ENCODE measurements around the gene TLR4.

Gene TLR4

GRCh38 chr9:117682955-117683710 is 21.1 kb upstream of the TLR4 start:
- TF ChIP-seq CTCF (IDR thresholded peaks at IDR 0.05; ENCODE audit: low read depth, low read length, missing control alignments), result no peak
- Histone ChIP-seq H3K27me3 (replicated peaks) (no peaks in the 10 kb centered on the region), H3K36me3 (replicated peaks) (no peaks in the 10 kb centered on the region), H3K4me3 (ENCODE audit: low read depth, low read length) (no peak overlapping the region), H3K27ac (no peak overlapping the region)
- no peak for DNase-seq
- in situ Hi-C loops (cut with HindIII; ENCODE audit: low pct_ligation_motif_present, low sequenced_read_pairs), result no loop called here

- no peak for DNase-seq
- Histone ChIP-seq H3K4me3 (ENCODE audit: low read depth, low read length) (no peak overlapping the region), H3K27ac (no peak overlapping the region), H3K27me3 (replicated peaks) (no peaks in the 10 kb centered on the region), H3K36me3 (replicated peaks) (no peaks in the 10 kb centered on the region)
- in situ Hi-C loops (cut with HindIII; ENCODE audit: low pct_ligation_motif_present, low sequenced_read_pairs), result no loop called here
- no peak for TF ChIP-seq CTCF (IDR thresholded peaks at IDR 0.05; ENCODE audit: low read depth, low read length, missing control alignments)
Observed at GRCh38 chr9:117687532-117687931, 16.7 kb upstream of the TLR4 start.

- Histone ChIP-seq H3K36me3 (replicated peaks) (no peaks in the 10 kb centered on the region), H3K4me3 (ENCODE audit: low read depth, low read length) (no peak overlapping the region), H3K27me3 (replicated peaks) (no peaks in the 10 kb centered on the region), H3K27ac (no peak overlapping the region)
- in situ Hi-C loops (cut with HindIII; ENCODE audit: low pct_ligation_motif_present, low sequenced_read_pairs), result no loop called here
- no peak for DNase-seq
- TF ChIP-seq CTCF (IDR thresholded peaks at IDR 0.05; ENCODE audit: low read depth, low read length, missing control alignments), result no peak
Observed at GRCh38 chr9:117691367-117691766, 12.8 kb upstream of the TLR4 start.

GRCh38 chr9:117696154-117696553 is 8.0 kb upstream of the TLR4 start:
- Histone ChIP-seq H3K27me3 (replicated peaks) (no peaks in the 10 kb centered on the region), H3K4me3 (ENCODE audit: low read depth, low read length) (no peak overlapping the region), H3K36me3 (replicated peaks) (no peaks in the 10 kb centered on the region), H3K27ac (no peak overlapping the region)
- in situ Hi-C loops (cut with HindIII; ENCODE audit: low pct_ligation_motif_present, low sequenced_read_pairs), result no loop called here
- no peak for DNase-seq
- no peak for TF ChIP-seq CTCF (IDR thresholded peaks at IDR 0.05; ENCODE audit: low read depth, low read length, missing control alignments)

- no peak for TF ChIP-seq CTCF (IDR thresholded peaks at IDR 0.05; ENCODE audit: low read depth, low read length, missing control alignments)
- Histone ChIP-seq H3K4me3 (ENCODE audit: low read depth, low read length) (no peak overlapping the region), H3K27me3 (replicated peaks) (no peaks in the 10 kb centered on the region), H3K27ac (no peak overlapping the region), H3K36me3 (replicated peaks) (no peaks in the 10 kb centered on the region)
- in situ Hi-C loops (cut with HindIII; ENCODE audit: low pct_ligation_motif_present, low sequenced_read_pairs), result no loop called here
- no peak for DNase-seq
Observed at GRCh38 chr9:117697046-117697445, 7.2 kb upstream of the TLR4 start.

- DNase-seq, result peak; percentile 51
- Histone ChIP-seq H3K4me3 (ENCODE audit: low read depth, low read length) (peak overlapping the region; percentile 67), H3K27me3 (replicated peaks) (no peaks in the 10 kb centered on the region), H3K36me3 (replicated peaks) (peaks cover 2% of the 10 kb centered on the region), H3K27ac (peak overlapping the region; percentile 76)
- in situ Hi-C loops (cut with HindIII; ENCODE audit: low pct_ligation_motif_present, low sequenced_read_pairs), result no loop called here
- TF ChIP-seq CTCF (IDR thresholded peaks at IDR 0.05; ENCODE audit: low read depth, low read length, missing control alignments), result no peak
Observed at GRCh38 chr9:117703537-117703936, 666 bp upstream of the TLR4 start.

Measured in brain microvascular endothelial cell (primary cell).